Measurements from ENCODE around the gene EID1. TPM values are rescaled to one million over a fixed set of nuclear protein-coding genes. Genes with fewer than 3 reads are reported as not detected.

Gene EID1
- total RNA-seq, 1 donor from 2014 or later: 165 TPM

GRCh38 chr15:48922046-48922445, 44.1 kb downstream of the EID1 start:
- TF ChIP-seq EZH2 (IDR thresholded peaks at IDR 0.05; ENCODE audit: insufficient read depth, low read length): no peak
- TF ChIP-seq, protein P1, sequence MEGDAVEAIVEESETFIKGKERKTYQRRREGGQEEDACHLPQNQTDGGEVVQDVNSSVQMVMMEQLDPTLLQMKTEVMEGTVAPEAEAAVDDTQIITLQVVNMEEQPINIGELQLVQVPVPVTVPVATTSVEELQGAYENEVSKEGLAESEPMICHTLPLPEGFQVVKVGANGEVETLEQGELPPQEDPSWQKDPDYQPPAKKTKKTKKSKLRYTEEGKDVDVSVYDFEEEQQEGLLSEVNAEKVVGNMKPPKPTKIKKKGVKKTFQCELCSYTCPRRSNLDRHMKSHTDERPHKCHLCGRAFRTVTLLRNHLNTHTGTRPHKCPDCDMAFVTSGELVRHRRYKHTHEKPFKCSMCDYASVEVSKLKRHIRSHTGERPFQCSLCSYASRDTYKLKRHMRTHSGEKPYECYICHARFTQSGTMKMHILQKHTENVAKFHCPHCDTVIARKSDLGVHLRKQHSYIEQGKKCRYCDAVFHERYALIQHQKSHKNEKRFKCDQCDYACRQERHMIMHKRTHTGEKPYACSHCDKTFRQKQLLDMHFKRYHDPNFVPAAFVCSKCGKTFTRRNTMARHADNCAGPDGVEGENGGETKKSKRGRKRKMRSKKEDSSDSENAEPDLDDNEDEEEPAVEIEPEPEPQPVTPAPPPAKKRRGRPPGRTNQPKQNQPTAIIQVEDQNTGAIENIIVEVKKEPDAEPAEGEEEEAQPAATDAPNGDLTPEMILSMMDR (IDR thresholded peaks at IDR 0.05; ENCODE audit: insufficient read depth, low read depth, low read length): no peak
- Histone ChIP-seq H3K4me3 (ENCODE audit: insufficient read depth, low read depth, low read length) (no peak overlapping the region), H3K36me3 (ENCODE audit: insufficient read depth, low read length) (no peaks in the 10 kb centered on the region), H3K4me1 (ENCODE audit: insufficient read depth, low read length) (peaks cover 7% of the 10 kb centered on the region), H3K4me2 (ENCODE audit: low read length) (no peak overlapping the region), H4K20me1 (ENCODE audit: insufficient read depth, low read length) (no peaks in the 10 kb centered on the region), H3K9me3 (ENCODE audit: insufficient read depth, low read depth, low read length) (no peaks in the 10 kb centered on the region), H2AFZ (ENCODE audit: low read depth, low read length) (no peak overlapping the region), H3K79me2 (ENCODE audit: insufficient read depth, low read length) (no peaks in the 10 kb centered on the region), H3K9ac (ENCODE audit: low read length) (no peak overlapping the region), H3K27ac (ENCODE audit: low read depth, low read length) (no peak overlapping the region), H3K27me3 (ENCODE audit: insufficient read depth, low read length) (no peaks in the 10 kb centered on the region)
- Mint-ChIP-seq H3K27ac (ENCODE audit: unreplicated experiment) (no peak overlapping the region), H3K4me3 (ENCODE audit: unreplicated experiment) (no peak overlapping the region), H3K36me3 (ENCODE audit: low read depth, unreplicated experiment) (peaks cover 2% of the 10 kb centered on the region), H3K27me3 (ENCODE audit: low read depth, unreplicated experiment) (no peaks in the 10 kb centered on the region), H3K4me1 (ENCODE audit: low read depth, unreplicated experiment) (peaks cover 23% of the 10 kb centered on the region), H3K9me3 (ENCODE audit: unreplicated experiment) (peaks cover 4% of the 10 kb centered on the region)
- FAIRE-seq (no peak), DNase-seq (ENCODE audit: low read depth) (no peak)

GRCh38 chr15:48924528-48925393, 46.8 kb downstream of the EID1 start:
- Mint-ChIP-seq H3K4me1 (ENCODE audit: low read depth, unreplicated experiment) (peaks cover 42% of the 10 kb centered on the region), H3K36me3 (ENCODE audit: low read depth, unreplicated experiment) (peaks cover 2% of the 10 kb centered on the region), H3K4me3 (ENCODE audit: unreplicated experiment) (no peak overlapping the region), H3K27ac (ENCODE audit: unreplicated experiment) (peak overlapping the region; percentile 16), H3K9me3 (ENCODE audit: unreplicated experiment) (peaks cover 2% of the 10 kb centered on the region), H3K27me3 (ENCODE audit: low read depth, unreplicated experiment) (no peaks in the 10 kb centered on the region)
- Histone ChIP-seq H3K36me3 (ENCODE audit: insufficient read depth, low read length) (no peaks in the 10 kb centered on the region), H3K4me2 (ENCODE audit: low read length) (no peak overlapping the region), H2AFZ (ENCODE audit: low read depth, low read length) (no peak overlapping the region), H3K9ac (ENCODE audit: low read length) (no peak overlapping the region), H3K27ac (ENCODE audit: low read depth, low read length) (no peak overlapping the region), H3K9me3 (ENCODE audit: insufficient read depth, low read depth, low read length) (no peaks in the 10 kb centered on the region), H3K4me3 (ENCODE audit: insufficient read depth, low read depth, low read length) (no peak overlapping the region), H3K4me1 (ENCODE audit: insufficient read depth, low read length) (peaks cover 21% of the 10 kb centered on the region), H3K27me3 (ENCODE audit: insufficient read depth, low read length) (no peaks in the 10 kb centered on the region), H3K79me2 (ENCODE audit: insufficient read depth, low read length) (no peaks in the 10 kb centered on the region), H4K20me1 (ENCODE audit: insufficient read depth, low read length) (no peaks in the 10 kb centered on the region)
- DNase-seq (ENCODE audit: low read depth) (peak; percentile 61), FAIRE-seq (no peak)
- TF ChIP-seq, protein P1 (IDR thresholded peaks at IDR 0.05; ENCODE audit: insufficient read depth, low read depth, low read length): no peak
- TF ChIP-seq EZH2 (IDR thresholded peaks at IDR 0.05; ENCODE audit: insufficient read depth, low read length): no peak

GRCh38 chr15:48925714-48926223, 47.8 kb downstream of the EID1 start:
- no peaks in the 10 kb centered on the region for H3K36me3 ChIP-seq (ENCODE audit: insufficient read depth, low read length)
- Mint-ChIP-seq H3K27me3 (ENCODE audit: low read depth, unreplicated experiment) (no peaks in the 10 kb centered on the region), H3K4me1 (ENCODE audit: low read depth, unreplicated experiment) (peaks cover 47% of the 10 kb centered on the region), H3K4me3 (ENCODE audit: unreplicated experiment) (peak overlapping the region; percentile 45), H3K9me3 (ENCODE audit: unreplicated experiment) (no peaks in the 10 kb centered on the region), H3K36me3 (ENCODE audit: low read depth, unreplicated experiment) (peaks cover 1% of the 10 kb centered on the region), H3K27ac (ENCODE audit: unreplicated experiment) (peak overlapping the region; percentile 96)
- no peaks in the 10 kb centered on the region for H3K9me3 ChIP-seq (ENCODE audit: insufficient read depth, low read depth, low read length)
- DNase-seq (ENCODE audit: low read depth) (peak; percentile 93), FAIRE-seq (peak; percentile 87)
- no peaks in the 10 kb centered on the region for H3K27me3 ChIP-seq (ENCODE audit: insufficient read depth, low read length)
- H3K9ac ChIP-seq (ENCODE audit: low read length): no peak overlapping the region
- H2AFZ ChIP-seq (ENCODE audit: low read depth, low read length): peak overlapping the region; percentile 22
- no peaks in the 10 kb centered on the region for H4K20me1 ChIP-seq (ENCODE audit: insufficient read depth, low read length)
- no peaks in the 10 kb centered on the region for H3K79me2 ChIP-seq (ENCODE audit: insufficient read depth, low read length)
- H3K27ac ChIP-seq (ENCODE audit: low read depth, low read length): peak overlapping the region; percentile 65
- H3K4me1 ChIP-seq (ENCODE audit: insufficient read depth, low read length): peaks cover 21% of the 10 kb centered on the region
- H3K4me3 ChIP-seq (ENCODE audit: insufficient read depth, low read depth, low read length): no peak overlapping the region
- peak overlapping the region; percentile 51 for H3K4me2 ChIP-seq (ENCODE audit: low read length)
- TF ChIP-seq EZH2 (IDR thresholded peaks at IDR 0.05; ENCODE audit: insufficient read depth, low read length): no peak
- TF ChIP-seq, protein P1 (IDR thresholded peaks at IDR 0.05; ENCODE audit: insufficient read depth, low read depth, low read length): no peak
